ENCODE results near the gene SH3BGRL3. TPM values are rescaled to one million over a fixed set of nuclear protein-coding genes. Genes with fewer than 3 reads are reported as not detected.

Gene SH3BGRL3
- total and polyA plus RNA-seq, 2 of the 13 experiments (the other 11 are each of a cell fraction or from before 2014, with no cell fraction given), result 11.4 to 12.2 TPM

DNA sequence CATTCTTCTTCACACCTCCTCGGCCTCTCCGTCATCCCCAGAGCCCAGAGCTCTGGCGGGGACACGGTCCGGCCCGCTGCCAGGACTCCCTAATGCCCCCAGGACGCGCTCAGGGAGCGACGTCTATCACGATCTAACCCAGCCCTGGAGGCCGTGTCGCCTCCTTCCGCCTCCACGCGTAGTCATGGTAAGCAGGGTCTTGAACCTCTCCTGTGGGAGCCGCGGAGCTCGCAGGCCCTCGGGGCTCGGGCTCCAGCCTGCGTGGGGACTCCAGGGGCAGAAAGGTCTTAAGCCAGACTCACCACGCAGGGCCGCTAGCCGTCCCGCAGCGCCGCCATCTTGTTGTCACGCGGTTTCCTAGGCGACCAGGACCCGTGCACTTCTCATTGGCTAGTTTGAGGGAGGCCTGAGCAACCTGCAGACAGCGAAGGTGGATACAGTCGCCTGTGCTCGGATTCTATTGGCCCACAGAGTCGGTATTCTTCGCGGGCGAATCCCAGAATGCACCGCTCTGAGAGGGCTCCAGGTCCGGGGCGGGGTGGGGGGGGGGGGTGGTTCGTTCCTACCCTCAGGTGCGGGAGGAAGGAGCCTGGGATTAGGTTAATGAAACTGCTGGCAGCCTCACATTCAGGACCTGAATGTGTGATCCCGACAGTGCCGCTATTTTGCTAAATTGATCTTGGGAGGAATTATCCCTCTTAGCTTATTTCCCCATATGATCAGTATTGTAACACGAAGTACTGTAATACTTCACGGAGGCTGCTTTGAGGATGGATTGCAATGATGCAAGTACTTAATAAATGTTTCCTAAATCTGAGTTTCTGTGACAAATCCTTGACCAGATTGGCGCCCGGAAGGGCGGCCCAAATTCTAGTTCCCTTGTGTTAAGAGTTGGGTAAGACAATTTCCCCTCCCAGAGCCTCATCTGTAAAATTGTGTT is 26.7 kb downstream of the SH3BGRL3 start, which contains the start of gene UBXN11 (continued):
- TF ChIP-seq, protein P1, sequence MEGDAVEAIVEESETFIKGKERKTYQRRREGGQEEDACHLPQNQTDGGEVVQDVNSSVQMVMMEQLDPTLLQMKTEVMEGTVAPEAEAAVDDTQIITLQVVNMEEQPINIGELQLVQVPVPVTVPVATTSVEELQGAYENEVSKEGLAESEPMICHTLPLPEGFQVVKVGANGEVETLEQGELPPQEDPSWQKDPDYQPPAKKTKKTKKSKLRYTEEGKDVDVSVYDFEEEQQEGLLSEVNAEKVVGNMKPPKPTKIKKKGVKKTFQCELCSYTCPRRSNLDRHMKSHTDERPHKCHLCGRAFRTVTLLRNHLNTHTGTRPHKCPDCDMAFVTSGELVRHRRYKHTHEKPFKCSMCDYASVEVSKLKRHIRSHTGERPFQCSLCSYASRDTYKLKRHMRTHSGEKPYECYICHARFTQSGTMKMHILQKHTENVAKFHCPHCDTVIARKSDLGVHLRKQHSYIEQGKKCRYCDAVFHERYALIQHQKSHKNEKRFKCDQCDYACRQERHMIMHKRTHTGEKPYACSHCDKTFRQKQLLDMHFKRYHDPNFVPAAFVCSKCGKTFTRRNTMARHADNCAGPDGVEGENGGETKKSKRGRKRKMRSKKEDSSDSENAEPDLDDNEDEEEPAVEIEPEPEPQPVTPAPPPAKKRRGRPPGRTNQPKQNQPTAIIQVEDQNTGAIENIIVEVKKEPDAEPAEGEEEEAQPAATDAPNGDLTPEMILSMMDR (CRISPR knock-in tag; IDR thresholded peaks at IDR 0.05), result peak; percentile 24; the same call in 1 of the 2 replicates
- TF ChIP-seq IKZF4 (CRISPR knock-in tag; IDR thresholded peaks at IDR 0.05; ENCODE audit: borderline replicate concordance, low read depth, not compliant biosample characterization) (no peak), RORA (CRISPR knock-in tag; IDR thresholded peaks at IDR 0.05) (no peak), ZNF776 (CRISPR knock-in tag; IDR thresholded peaks at IDR 0.05) (peak; percentile 56; the same call in 1 of the 2 replicates), ATAD3A (CRISPR knock-in tag; IDR thresholded peaks at IDR 0.05) (no peak; the same call in 1 of the 2 replicates), ZC3H4 (CRISPR knock-in tag; IDR thresholded peaks at IDR 0.05; ENCODE audit: borderline replicate concordance) (no peak), U2AF1 (optimal IDR thresholded peaks at IDR 0.05; ENCODE audit: low read depth, low read length) (no peak), ZKSCAN8 (CRISPR knock-in tag; IDR thresholded peaks at IDR 0.05; ENCODE audit: borderline replicate concordance) (no peak), HOXD1 (CRISPR knock-in tag; IDR thresholded peaks at IDR 0.05) (no peak), KDM3A (CRISPR knock-in tag; IDR thresholded peaks at IDR 0.05; ENCODE audit: low read depth) (no peak), ZNF570 (CRISPR knock-in tag; IDR thresholded peaks at IDR 0.05; ENCODE audit: borderline replicate concordance) (no peak), GLI4 (CRISPR knock-in tag; IDR thresholded peaks at IDR 0.05; ENCODE audit: borderline replicate concordance) (no peak)
- TF ChIP-seq, protein P2, sequence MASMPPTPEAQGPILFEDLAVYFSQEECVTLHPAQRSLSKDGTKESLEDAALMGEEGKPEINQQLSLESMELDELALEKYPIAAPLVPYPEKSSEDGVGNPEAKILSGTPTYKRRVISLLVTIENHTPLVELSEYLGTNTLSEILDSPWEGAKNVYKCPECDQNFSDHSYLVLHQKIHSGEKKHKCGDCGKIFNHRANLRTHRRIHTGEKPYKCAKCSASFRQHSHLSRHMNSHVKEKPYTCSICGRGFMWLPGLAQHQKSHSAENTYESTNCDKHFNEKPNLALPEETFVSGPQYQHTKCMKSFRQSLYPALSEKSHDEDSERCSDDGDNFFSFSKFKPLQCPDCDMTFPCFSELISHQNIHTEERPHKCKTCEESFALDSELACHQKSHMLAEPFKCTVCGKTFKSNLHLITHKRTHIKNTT (CRISPR knock-in tag; IDR thresholded peaks at IDR 0.05), result no peak
- TF ChIP-seq, protein P3, sequence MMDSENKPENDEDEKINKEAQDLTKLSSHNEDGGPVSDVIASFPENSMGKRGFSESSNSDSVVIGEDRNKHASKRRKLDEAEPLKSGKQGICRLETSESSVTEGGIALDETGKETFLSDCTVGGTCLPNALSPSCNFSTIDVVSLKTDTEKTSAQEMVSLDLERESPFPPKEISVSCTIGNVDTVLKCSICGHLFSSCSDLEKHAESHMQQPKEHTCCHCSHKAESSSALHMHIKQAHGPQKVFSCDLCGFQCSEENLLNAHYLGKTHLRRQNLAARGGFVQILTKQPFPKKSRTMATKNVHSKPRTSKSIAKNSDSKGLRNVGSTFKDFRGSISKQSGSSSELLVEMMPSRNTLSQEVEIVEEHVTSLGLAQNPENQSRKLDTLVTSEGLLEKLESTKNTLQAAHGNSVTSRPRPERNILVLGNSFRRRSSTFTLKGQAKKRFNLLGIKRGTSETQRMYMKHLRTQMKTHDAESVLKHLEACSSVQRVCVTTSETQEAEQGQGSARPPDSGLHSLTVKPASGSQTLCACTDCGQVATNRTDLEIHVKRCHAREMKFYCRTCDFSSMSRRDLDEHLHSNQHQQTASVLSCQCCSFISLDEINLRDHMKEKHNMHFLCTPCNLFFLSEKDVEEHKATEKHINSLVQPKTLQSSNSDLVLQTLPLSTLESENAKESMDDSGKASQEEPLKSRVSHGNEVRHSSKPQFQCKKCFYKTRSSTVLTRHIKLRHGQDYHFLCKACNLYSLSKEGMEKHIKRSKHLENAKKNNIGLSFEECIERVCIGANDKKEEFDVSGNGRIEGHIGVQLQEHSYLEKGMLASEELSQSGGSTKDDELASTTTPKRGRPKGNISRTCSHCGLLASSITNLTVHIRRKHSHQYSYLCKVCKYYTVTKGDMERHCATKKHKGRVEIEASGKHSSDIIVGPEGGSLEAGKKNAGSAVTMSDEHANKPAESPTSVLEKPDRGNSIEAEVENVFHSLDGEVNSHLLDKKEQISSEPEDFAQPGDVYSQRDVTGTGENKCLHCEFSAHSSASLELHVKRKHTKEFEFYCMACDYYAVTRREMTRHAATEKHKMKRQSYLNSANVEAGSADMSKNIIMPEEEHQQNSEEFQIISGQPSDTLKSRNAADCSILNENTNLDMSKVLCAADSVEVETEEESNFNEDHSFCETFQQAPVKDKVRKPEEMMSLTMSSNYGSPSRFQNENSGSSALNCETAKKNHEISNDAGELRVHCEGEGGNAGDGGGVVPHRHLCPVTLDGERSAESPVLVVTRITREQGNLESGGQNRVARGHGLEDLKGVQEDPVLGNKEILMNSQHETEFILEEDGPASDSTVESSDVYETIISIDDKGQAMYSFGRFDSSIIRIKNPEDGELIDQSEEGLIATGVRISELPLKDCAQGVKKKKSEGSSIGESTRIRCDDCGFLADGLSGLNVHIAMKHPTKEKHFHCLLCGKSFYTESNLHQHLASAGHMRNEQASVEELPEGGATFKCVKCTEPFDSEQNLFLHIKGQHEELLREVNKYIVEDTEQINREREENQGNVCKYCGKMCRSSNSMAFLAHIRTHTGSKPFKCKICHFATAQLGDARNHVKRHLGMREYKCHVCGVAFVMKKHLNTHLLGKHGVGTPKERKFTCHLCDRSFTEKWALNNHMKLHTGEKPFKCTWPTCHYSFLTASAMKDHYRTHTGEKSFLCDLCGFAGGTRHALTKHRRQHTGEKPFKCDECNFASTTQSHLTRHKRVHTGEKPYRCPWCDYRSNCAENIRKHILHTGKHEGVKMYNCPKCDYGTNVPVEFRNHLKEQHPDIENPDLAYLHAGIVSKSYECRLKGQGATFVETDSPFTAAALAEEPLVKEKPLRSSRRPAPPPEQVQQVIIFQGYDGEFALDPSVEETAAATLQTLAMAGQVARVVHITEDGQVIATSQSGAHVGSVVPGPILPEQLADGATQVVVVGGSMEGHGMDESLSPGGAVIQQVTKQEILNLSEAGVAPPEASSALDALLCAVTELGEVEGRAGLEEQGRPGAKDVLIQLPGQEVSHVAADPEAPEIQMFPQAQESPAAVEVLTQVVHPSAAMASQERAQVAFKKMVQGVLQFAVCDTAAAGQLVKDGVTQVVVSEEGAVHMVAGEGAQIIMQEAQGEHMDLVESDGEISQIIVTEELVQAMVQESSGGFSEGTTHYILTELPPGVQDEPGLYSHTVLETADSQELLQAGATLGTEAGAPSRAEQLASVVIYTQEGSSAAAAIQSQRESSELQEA (CRISPR knock-in tag; IDR thresholded peaks at IDR 0.05; ENCODE audit: not compliant biosample characterization), result no peak
